Right lobe of liver (tissue), 4 donors: ENCODE results near the gene GCLM.

Experiments
- CTCF ChIP-seq, 4 donors: fragments of 200-600 bp in 3 of 4; fragments of 450-650 bp in 1 of 4; IDR thresholded peaks; one replicate each; pipeline versions ENCODE4 v1.5.1 to v1.8.0; 2016 to 2022; ENCODE audit warnings: antibody characterized with exemption in 4 of 4, mild to moderate bottlenecking in 2 of 4
- POLR2A ChIP-seq: fragments of 450-650 bp; IDR thresholded peaks from one replicate; pipeline ENCODE4 v1.6.1; 2017; ENCODE audit warnings: antibody characterized with exemption, mild to moderate bottlenecking
- donor health status: DM: no; HTN: no; CAD: no.
- donor health status: DM: no; HTN: no; CAD: no.
- donor health status: DM: no; HTN: yes; CAD: no.

DNA sequence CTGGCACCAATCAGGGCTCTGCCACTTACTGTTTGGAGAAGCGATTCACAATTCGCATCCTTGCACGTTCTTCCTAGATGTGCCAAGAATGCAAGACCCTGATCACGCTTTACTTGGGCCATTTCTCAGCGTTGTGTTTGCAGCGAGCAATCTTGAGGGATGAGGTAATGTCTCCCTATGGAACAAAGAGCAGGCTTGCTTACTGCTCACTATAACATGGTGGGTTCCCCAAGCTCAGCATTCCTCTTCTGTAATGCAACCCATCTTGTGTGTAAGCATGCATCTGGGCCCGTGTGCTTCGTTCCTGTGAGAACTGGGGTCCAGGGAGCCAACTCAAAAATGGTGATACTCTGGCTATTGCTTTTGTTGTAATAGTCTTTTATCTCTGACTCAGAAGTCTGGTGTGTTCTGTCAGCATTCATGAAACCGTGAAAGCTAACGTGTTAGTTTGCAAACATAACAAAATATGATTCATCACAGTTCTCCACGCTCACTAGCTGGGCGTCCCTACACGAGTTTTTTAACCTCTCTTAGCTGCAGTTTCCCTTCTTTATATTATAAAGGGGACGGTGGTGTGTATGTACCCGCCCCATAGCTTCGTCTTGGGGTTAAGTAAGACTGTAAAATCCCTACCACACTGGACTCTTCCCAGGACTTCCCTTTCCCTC, 63.6 kb downstream of the GCLM start:
- TF ChIP-seq CTCF (IDR thresholded peaks at IDR 0.05) (no peak), POLR2A (no peak)
